Measurements from ENCODE around the gene RAB23.

DNA sequence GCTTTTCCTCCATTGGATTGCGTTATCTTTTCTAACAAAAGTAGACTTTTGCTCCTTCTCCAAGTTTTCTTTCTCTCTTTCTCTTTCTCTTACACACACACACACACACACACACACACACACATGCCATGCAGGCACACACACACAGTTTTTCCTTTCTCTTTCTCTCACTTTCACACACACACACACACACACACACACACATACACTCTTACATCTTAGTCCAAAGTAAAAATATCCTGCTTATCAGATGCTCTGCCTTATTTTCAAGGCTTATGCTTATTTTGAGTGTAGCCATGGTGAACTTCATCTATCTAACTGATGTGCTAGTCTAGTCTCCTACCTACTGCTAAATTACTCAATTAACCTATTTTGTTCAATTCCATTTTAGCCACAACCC lies 34.4 kb upstream of the RAB23 start:
- TF ChIP-seq, protein P1, sequence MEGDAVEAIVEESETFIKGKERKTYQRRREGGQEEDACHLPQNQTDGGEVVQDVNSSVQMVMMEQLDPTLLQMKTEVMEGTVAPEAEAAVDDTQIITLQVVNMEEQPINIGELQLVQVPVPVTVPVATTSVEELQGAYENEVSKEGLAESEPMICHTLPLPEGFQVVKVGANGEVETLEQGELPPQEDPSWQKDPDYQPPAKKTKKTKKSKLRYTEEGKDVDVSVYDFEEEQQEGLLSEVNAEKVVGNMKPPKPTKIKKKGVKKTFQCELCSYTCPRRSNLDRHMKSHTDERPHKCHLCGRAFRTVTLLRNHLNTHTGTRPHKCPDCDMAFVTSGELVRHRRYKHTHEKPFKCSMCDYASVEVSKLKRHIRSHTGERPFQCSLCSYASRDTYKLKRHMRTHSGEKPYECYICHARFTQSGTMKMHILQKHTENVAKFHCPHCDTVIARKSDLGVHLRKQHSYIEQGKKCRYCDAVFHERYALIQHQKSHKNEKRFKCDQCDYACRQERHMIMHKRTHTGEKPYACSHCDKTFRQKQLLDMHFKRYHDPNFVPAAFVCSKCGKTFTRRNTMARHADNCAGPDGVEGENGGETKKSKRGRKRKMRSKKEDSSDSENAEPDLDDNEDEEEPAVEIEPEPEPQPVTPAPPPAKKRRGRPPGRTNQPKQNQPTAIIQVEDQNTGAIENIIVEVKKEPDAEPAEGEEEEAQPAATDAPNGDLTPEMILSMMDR (IDR thresholded peaks at IDR 0.05) = no peak
- TF ChIP-seq ZFX (IDR thresholded peaks at IDR 0.05; ENCODE audit: borderline replicate concordance) = no peak
